Measurements from ENCODE around the gene LSM3.

The LSM3 gene

DNA sequence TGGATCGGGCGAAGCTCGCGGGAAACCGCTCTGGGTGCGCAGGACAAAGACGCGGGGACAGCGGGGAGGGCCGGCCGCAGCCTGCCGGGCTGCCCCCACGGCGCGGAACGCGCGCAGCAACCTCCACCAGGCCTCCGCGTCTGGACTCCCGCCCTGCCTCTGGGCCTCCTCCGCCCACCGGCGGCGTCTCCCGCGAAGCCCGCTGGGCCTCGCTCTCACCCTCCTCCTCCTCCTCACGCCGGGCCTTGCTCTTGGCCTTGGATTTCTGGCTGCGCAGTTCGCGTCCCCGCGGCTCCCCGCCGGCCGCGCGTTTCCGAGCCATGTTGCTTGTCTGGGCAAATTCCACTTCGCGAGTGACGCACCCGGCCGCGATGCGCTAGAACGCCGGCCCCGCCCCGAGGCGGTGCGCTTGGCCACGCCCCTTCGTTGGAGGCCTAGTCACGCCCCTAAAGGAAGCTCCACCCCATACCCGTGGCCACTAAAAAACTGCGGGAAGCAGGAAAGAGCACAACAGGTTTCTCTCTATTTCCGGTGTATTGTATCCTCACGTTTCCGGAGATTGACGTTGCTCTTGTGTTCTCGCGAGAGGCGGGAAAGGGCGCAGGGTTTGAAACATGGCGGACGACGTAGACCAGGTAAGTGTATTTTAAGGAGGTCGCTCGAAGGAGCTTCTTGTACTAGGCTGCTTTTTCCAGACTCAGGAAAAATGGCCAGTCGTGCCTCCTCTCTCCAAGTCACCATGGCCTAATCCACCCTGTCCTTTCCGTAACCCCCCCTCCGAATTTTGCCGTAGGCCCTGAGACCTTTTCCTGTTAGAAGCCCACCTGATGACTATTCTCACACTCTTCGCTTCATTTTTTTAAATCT, at the start of gene LSM3, which contains the start of gene XPC:
Gene LSM3, plus strand, starts transcription at position 571 of the 867 bp plus-strand sequence. Its CDS starts 44 bp downstream, at position 615.
Gene XPC, minus strand, starts transcription at position 355 of the 867 bp plus-strand sequence. Its CDS starts 33 bp downstream, at position 322.
- H3K4me3 ChIP-seq (ENCODE audit: low read depth, low read length): peak within 1 kb of the TSS; percentile 96

DNA sequence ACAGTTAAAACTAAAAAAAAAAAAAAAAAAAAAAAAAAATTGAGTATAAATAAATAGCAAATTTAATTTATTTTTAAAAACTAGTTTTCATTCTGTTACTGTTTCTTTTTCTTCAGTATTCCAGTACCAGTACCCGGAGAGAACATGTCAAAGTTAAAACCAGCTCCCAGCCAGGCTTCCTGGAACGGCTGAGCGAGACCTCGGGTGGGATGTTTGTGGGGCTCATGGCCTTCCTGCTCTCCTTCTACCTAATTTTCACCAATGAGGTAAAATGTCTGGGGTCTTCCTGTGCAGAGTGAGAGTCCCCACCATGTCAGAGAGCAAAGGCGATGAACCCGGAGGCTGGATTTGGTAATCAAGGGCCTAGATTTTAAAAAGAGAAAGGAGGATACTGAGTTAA, 49.3 kb upstream of the LSM3 start:
- no peak overlapping the region for H3K4me3 ChIP-seq (ENCODE audit: low read depth, low read length)

DNA sequence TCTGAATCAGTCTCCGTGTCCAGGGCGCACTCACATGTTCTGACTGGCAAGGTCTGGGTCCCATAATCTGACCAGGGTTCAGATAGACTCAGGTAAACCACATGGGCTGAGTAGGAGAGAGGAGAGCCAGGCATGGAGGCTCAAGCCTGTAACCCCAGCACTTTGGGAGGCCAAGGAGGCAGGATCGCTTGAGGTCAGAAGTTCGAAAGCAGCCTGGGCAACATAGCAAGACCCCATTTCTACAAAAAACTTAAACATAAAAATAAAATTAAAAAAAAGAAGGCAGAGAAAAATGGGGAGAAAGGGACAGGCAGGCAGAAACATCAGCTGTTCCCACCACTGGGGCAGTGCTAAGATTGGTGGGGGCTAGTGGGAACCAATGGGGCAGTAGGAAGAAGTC, 48.4 kb upstream of the LSM3 start:
- no peak overlapping the region for H3K4me3 ChIP-seq (ENCODE audit: low read depth, low read length)

DNA sequence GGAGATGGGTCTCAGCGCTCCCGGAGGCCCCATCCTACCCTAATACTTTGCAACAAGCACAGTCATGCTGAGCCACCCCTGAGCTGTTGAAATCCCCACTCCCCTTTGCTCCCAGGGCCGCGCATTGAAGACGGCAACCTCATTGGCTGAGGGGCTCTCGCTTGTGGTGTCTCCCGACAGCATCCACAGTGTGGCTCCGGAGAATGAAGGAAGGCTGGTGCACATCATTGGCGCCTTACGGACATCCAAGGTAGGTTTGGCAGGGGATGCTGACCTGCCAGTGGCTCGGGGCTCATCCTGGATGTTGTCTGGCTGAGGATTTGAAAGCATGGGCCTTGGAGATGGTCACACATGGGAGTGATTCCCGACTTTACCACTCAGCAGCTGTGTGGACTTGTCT, 47.9 kb upstream of the LSM3 start:
- H3K4me3 ChIP-seq (ENCODE audit: low read depth, low read length): no peak overlapping the region

DNA sequence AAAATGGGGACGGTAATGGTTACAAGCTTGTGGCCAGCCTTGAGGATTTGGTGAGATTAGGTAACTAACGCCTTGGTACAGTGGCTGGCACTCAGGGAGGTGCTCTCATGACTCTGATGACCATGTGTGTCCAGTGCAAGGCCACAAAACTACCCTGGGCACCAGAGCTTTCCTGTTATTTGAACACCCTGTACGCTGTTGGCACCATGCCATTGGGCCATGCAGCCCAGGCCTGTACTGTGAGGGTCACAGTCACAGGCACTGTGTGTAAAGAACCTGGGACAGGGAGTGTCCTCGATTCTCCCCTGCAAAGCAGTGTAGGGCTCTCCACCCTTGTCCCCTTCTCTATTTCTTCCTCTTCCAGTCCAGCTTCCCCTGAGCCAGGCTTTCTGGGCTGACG, 47.5 kb upstream of the LSM3 start:
- H3K4me3 ChIP-seq (ENCODE audit: low read depth, low read length): no peak overlapping the region

DNA sequence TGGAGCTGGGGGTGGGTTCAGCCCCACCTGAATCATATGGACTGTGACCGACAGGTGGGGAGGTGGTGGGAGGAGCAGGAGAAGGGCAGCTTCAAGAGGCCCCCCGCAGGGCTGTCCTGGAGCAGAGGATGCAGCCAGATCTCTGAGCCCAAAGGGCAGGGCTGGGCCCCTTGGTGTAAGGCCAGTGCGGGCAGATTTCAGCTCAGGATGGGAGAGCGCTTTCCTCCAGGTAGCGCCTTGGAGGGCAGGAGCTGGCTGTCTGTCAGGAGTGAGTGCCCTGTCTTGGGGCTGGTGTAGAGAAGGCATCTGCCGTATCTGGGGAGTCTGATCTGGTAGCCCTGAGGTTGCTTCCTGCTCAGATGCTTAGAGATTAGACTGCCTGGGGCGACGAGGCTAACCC, 46.5 kb upstream of the LSM3 start:
- no peak overlapping the region for H3K4me3 ChIP-seq (ENCODE audit: low read depth, low read length)

DNA sequence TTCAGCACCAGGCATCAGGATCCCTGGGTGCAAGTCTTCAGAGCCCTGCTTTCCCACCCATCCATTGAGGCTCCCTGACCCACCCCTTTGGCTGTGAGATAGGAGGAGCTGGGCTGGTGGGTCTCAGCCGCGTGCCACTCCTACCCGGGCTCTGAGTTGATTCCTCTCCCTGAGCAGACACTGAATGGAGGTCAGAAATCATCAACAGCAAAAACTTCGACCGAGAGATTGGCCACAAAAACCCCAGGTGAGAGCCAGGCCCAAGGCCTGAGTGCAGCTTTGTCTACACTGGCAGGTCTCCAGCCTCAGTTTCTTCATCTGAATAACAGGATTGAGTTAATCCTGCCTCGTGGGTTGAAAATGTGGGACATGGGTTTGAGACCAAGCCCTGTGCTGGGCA, 45.9 kb upstream of the LSM3 start:
- no peak overlapping the region for H3K4me3 ChIP-seq (ENCODE audit: low read depth, low read length)

DNA sequence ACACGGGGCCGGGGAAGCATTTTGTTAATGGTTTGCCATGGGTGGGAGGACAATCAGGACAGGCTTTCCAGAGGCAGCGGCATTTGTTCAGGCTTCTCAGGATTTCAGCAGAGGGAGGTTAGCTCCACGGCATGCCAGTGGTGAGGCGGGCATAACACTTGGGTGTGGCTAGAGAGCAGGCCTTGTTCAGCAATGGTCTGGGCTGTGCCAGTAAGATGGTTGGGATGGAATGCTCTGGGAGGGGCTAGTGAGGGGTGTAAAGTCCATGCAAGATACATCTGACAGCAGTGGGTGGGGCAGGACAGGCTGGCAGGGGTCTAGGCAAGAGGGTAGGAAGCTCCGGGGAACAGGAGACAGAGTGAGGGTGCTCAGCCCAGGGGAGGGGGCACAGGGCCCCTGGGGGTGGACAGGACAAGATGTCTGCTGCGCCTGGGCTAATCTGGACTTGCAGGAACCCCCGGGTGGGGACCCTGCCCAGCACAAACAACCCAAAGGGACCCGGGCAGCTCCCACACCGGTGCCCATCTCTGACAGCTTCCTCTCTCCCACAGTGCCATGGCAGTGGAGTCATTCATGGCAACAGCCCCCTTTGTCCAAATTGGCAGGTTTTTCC, 45.3 kb upstream of the LSM3 start:
- H3K4me3 ChIP-seq (ENCODE audit: low read depth, low read length): no peak overlapping the region

DNA sequence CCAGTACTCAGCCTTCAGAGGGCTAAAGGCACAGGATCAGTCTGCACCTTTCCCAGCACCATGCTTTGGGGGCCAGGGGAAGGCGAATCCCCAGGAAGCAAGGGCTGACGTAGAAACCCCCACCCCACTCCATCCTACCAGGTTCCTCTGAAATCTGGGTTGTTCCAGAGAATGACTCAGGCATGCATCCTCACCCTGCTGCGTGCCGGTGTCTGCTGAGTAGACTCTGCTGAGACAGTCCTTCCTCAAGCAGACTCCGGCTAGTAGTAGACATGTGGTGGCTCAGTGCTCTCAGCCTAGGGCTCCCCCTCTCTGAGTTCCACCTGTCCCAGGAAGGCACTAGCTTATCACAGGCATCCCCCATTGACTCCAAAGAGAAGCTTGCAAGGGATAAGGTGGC, 44.7 kb upstream of the LSM3 start:
- H3K4me3 ChIP-seq (ENCODE audit: low read depth, low read length): no peak overlapping the region

DNA sequence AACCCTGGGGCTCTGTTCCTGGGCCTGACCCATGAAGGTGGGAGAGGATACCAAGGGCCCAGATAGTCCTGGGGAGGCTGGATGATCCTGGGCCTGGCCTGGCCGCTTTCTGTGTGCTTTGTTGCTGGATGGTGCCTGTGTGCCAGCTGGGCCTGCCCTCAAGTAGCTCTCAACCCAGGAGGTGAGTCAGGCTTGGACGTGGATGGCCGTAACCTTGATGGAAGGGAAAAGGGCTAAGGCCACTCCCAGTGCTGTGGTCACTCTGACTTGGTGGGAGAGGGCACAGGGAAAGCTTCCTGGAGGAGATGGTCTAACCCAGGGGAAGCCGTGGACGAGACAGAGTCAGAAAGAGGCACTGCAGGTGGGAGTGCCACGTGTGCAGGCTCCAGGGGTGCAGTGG, 44.3 kb upstream of the LSM3 start:
- no peak overlapping the region for H3K4me3 ChIP-seq (ENCODE audit: low read depth, low read length)

DNA sequence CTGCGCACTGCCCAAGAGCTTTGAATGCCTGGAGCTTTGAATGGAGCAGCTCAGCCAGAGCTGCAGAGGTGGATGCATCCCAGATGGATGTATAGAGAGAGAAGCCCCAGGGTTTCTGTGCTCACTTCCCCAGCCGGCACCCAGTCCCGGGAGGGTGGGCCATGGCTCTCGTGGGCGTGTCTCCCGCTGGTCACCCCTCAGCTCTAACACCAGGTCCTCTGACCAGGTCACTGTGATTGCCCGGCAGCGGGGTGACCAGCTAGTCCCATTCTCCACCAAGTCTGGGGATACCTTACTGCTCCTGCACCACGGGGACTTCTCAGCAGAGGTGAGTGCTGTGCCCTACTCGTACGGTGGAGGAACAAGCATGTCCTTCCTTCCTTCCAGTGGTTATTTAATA, 43.0 kb upstream of the LSM3 start:
- H3K4me3 ChIP-seq (ENCODE audit: low read depth, low read length): no peak overlapping the region

DNA sequence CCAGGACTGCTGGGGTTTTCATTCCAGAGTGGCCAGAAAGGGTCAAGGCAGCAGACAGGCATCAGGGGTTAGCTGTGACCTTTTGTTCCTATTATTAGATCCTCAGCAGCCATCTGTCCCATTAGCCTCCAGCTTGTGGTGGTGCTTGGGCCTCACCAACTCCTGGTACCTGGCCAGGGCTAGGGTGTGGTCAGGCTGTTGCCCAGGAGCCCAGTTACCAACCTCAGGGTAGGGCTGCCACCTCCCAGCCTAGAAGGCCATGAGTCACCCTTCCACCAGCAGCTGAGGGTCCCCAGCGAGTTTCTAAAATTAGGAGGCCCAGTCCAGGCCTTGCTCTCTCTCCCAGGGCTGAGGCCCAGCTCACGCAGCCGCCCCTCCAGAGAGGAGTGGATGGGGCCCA, 41.6 kb upstream of the LSM3 start:
- no peak overlapping the region for H3K4me3 ChIP-seq (ENCODE audit: low read depth, low read length)

DNA sequence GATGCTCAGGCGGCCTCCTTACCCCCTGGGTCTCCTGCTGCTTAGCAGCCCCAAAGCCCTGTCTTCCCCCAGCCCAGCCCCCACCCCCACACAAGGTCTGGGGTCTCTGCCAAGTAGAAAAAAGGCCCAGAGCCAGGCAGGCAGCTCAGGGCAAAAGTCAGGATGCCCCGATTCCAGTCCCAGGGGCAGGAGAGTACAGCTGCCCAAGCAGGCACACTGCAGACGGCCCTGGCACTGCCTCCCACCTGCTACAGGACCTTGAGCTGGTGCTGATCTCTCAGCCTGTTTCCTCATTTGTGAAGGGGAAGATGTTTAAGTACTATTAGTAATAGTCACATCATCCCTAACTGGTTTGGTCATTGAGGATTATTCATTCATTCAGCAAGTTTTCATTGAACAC, 41.2 kb upstream of the LSM3 start:
- no peak overlapping the region for H3K4me3 ChIP-seq (ENCODE audit: low read depth, low read length)

DNA sequence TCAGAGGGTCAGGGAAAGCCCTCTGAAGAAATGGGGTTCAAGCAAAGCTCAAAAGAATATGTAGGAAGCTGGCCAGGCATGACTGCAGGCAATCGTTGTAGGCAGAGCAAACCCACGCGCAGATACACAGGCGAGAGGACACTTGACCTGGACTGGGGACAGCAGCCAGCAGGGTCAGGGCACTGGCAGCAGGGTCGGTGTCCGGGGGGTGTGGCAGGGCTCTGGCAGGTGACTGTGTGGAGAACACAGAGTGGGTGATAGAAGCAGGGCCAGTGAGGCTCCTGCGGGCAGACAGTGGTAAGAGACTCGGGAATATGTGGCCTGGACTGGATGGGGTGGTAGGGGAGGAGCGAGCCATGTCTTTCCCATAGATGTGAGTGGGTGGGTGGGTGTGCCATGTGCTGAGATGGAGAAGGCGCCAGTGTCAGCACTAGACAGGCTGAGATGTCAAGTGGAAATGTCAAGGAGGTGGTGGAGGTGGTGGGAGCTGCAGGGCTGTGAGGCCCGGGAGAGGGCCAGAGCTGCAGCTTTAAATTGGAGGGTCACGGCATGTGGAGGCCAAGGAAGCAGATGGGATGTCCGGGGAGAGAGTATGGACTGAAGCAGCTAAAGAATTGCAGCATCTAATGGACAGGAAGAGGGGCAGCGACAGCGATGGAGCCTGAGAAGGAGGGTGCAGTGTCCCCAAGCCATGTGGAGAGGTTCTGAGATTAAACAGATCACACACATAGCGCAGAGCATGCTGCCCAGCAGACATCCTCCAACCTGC, 40.3 kb upstream of the LSM3 start:
- H3K4me3 ChIP-seq (ENCODE audit: low read depth, low read length): no peak overlapping the region

DNA sequence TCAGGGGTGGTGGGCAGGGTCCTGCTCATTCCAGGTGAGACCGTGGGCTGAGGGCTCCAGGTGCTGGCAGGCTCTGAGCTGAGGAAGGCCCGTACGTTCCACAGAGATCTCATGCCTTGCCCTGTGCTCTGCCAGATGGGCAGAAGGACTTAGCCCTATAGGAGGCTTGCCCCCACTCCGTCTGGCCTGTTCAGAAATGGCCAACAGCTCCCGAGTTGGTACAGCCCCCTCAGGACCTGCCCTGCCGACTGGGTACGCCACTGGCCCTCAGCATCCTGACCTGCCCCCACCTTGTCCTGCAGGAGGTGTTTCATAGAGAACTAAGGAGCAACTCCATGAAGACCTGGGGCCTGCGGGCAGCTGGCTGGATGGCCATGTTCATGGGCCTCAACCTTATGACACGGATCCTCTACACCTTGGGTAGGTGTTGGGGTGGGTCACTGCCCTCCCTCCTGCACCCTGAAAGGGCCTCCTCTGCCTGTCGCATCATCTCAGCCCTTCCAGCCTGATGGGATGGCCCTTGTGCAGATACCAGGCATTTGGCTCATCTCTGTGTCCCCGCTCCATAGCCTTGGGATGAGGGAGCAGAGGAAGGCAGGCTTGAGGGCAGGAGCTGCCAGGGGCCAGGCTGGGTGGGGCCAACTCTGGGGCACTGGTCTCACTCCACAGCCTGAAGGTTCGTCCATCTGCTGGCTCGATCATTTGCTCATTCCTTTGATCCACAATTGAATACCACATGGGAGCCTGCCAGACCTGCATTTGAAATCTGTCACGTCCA, 39.5 kb upstream of the LSM3 start:
- no peak overlapping the region for H3K4me3 ChIP-seq (ENCODE audit: low read depth, low read length)

DNA sequence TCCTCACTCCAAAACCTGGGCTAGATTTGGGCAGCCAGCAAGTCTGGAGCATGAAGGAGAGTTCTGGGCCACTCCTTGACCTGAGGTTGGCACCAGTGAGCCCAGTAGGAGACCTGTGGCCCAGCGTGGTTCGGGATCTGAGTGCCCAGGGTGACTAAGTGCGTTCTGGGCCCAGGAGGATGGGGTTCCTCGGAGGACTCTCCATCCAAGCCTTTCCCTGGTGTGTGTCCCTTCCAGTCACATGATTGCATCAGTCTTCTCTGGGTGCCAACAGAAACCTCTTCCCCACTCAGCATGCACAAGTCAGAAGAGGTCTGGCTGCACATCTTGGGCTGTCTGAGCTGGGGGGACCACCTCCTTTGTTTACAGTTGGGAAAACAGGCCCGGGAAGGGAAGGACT, 38.8 kb upstream of the LSM3 start:
- no peak overlapping the region for H3K4me3 ChIP-seq (ENCODE audit: low read depth, low read length)

DNA sequence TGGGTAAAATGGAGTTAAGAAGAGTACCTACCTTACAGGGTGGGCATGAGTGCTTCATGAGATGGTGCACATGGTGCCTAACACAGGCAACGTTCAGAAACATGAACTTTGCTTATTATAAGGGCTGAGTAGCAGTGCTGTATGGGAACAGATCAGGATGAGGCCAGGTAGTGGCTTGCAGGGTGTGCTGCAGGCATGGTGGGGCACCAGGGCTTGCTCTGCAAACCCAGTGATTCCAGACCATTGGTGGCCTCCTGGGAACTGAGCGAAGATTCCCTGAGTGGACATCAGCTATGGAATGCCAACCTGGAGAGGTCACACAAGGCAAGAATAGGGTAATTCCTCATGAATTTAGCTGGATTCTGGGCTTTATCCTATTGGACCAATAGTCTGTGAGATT, 37.9 kb upstream of the LSM3 start:
- no peak overlapping the region for H3K4me3 ChIP-seq (ENCODE audit: low read depth, low read length)

DNA sequence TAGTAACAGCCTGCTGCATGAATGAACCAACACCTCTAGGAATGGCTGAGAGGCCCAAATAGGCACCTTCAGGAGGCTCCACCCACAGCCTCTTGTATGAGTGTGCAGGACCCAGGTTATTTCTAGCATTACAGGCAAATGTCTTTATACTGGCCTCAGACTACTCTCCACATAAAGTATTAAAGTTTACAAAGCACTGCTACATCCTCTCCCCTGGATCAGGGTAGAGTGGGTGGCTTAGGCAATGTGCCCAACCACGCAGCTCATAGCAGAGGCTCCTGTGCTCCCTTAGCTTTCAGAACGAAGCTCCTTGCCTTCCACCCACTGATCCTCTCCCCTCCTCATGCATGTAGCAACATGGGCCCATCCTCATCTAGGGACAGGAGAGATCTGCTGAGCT, 37.5 kb upstream of the LSM3 start:
- H3K4me3 ChIP-seq (ENCODE audit: low read depth, low read length): no peak overlapping the region

DNA sequence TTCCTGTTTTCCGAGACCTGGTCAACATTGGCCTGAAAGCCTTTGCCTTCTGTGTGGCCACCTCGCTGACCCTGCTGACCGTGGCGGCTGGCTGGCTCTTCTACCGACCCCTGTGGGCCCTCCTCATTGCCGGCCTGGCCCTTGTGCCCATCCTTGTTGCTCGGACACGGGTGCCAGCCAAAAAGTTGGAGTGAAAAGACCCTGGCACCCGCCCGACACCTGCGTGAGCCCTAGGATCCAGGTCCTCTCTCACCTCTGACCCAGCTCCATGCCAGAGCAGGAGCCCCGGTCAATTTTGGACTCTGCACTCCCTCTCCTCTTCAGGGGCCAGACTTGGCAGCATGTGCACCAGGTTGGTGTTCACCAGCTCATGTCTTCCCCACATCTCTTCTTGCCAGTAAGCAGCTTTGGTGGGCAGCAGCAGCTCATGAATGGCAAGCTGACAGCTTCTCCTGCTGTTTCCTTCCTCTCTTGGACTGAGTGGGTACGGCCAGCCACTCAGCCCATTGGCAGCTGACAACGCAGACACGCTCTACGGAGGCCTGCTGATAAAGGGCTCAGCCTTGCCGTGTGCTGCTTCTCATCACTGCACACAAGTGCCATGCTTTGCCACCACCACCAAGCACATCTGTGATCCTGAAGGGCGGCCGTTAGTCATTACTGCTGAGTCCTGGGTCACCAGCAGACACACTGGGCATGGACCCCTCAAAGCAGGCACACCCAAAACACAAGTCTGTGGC, 36.8 kb upstream of the LSM3 start:
- H3K4me3 ChIP-seq (ENCODE audit: low read depth, low read length): no peak overlapping the region

DNA sequence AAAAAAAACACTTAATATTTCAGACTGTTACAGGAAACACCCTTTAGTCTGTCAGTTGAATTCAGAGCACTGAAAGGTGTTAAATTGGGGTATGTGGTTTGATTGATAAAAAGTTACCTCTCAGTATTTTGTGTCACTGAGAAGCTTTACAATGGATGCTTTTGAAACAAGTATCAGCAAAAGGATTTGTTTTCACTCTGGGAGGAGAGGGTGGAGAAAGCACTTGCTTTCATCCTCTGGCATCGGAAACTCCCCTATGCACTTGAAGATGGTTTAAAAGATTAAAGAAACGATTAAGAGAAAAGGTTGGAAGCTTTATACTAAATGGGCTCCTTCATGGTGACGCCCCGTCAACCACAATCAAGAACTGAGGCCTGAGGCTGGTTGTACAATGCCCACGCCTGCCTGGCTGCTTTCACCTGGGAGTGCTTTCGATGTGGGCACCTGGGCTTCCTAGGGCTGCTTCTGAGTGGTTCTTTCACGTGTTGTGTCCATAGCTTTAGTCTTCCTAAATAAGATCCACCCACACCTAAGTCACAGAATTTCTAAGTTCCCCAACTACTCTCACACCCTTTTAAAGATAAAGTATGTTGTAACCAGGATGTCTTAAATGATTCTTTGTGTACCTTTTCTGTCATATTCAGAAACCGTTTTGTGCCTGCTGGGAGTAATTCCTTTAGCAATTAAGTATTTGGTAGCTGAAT, 35.9 kb upstream of the LSM3 start:
- no peak overlapping the region for H3K4me3 ChIP-seq (ENCODE audit: low read depth, low read length)

All from iPS-11a (cell line).